ENCODE results near the gene NDUFV1.

NDUFV1 gene

GRCh38 chr11:67607507-67607906 is 771 bp downstream of the NDUFV1 start:
- TF ChIP-seq, protein P1, sequence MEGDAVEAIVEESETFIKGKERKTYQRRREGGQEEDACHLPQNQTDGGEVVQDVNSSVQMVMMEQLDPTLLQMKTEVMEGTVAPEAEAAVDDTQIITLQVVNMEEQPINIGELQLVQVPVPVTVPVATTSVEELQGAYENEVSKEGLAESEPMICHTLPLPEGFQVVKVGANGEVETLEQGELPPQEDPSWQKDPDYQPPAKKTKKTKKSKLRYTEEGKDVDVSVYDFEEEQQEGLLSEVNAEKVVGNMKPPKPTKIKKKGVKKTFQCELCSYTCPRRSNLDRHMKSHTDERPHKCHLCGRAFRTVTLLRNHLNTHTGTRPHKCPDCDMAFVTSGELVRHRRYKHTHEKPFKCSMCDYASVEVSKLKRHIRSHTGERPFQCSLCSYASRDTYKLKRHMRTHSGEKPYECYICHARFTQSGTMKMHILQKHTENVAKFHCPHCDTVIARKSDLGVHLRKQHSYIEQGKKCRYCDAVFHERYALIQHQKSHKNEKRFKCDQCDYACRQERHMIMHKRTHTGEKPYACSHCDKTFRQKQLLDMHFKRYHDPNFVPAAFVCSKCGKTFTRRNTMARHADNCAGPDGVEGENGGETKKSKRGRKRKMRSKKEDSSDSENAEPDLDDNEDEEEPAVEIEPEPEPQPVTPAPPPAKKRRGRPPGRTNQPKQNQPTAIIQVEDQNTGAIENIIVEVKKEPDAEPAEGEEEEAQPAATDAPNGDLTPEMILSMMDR (IDR thresholded peaks at IDR 0.05; ENCODE audit: borderline replicate concordance, extremely low read depth, low read length, poor library complexity, severe bottlenecking), result no peak
- no peak for TF ChIP-seq EZH2 (IDR thresholded peaks at IDR 0.05; ENCODE audit: borderline replicate concordance, low read depth, low read length, severe bottlenecking)
- H2AFZ ChIP-seq (ENCODE audit: low read depth, low read length), result peak overlapping the region; percentile 93; the same call in 1 of the 2 replicates
- ATAC-seq (ENCODE audit: insufficient read depth, low read depth) (no peak), DNase-seq (no peak)
- peaks cover 35% of the 10 kb centered on the region for H3K4me1 ChIP-seq (ENCODE audit: insufficient read depth, low read length)
- peak overlapping the region; percentile 67 for H3K27ac ChIP-seq (ENCODE audit: low read length)
- no peaks in the 10 kb centered on the region for H3K9me3 ChIP-seq (ENCODE audit: insufficient read depth, low read length, severe bottlenecking)
- peak overlapping the region; percentile 89 for H3K9ac ChIP-seq (ENCODE audit: low read depth, low read length)
- H3K4me3 ChIP-seq (ENCODE audit: low read depth in 1 of 2, low read length in 2 of 2), result peak overlapping the region; percentile 52 to 94; a peak in 3 of 4 replicates
- H3K27me3 ChIP-seq (ENCODE audit: insufficient read depth, low read length, poor library complexity), result no peaks in the 10 kb centered on the region
- H3K36me3 ChIP-seq (ENCODE audit: insufficient read depth, low read length), result peaks cover 45% of the 10 kb centered on the region
- peaks cover 21% of the 10 kb centered on the region for H3K79me2 ChIP-seq (ENCODE audit: insufficient read depth, low read length)
- peak overlapping the region; percentile 98 for H3K4me2 ChIP-seq (ENCODE audit: insufficient read depth, low read length)
- peaks cover 4% of the 10 kb centered on the region; the same call in 1 of the 2 replicates for H4K20me1 ChIP-seq (ENCODE audit: insufficient read depth, low read length)

GRCh38 chr11:67608486-67608885 is 1.8 kb downstream of the NDUFV1 start:
- Histone ChIP-seq H3K27ac (ENCODE audit: low read length) (no peak overlapping the region), H3K4me1 (ENCODE audit: insufficient read depth, low read length) (peaks cover 43% of the 10 kb centered on the region), H4K20me1 (ENCODE audit: insufficient read depth, low read length) (peaks cover 4% of the 10 kb centered on the region; the same call in 1 of the 2 replicates), H3K9me3 (ENCODE audit: insufficient read depth, low read length, severe bottlenecking) (no peaks in the 10 kb centered on the region), H3K36me3 (ENCODE audit: insufficient read depth, low read length) (peaks cover 55% of the 10 kb centered on the region), H3K9ac (ENCODE audit: low read depth, low read length) (no peak overlapping the region; the same call in 1 of the 2 replicates), H3K79me2 (ENCODE audit: insufficient read depth, low read length) (peaks cover 21% of the 10 kb centered on the region), H3K27me3 (ENCODE audit: insufficient read depth, low read length, poor library complexity) (no peaks in the 10 kb centered on the region), H2AFZ (ENCODE audit: low read depth, low read length) (no peak overlapping the region), H3K4me2 (ENCODE audit: insufficient read depth, low read length) (peak overlapping the region; percentile 98; the same call in 1 of the 2 replicates), H3K4me3 (ENCODE audit: low read depth in 1 of 2, low read length in 2 of 2) (0 out of 4 replicates have a peak overlapping the region, but pooled peaks of 1 of the 2 experiments have one; percentile 94)
- DNase-seq (no peak), ATAC-seq (ENCODE audit: insufficient read depth, low read depth) (no peak)
- TF ChIP-seq, protein P1 (IDR thresholded peaks at IDR 0.05; ENCODE audit: borderline replicate concordance, extremely low read depth, low read length, poor library complexity, severe bottlenecking), result no peak
- TF ChIP-seq EZH2 (IDR thresholded peaks at IDR 0.05; ENCODE audit: borderline replicate concordance, low read depth, low read length, severe bottlenecking), result no peak

DNA sequence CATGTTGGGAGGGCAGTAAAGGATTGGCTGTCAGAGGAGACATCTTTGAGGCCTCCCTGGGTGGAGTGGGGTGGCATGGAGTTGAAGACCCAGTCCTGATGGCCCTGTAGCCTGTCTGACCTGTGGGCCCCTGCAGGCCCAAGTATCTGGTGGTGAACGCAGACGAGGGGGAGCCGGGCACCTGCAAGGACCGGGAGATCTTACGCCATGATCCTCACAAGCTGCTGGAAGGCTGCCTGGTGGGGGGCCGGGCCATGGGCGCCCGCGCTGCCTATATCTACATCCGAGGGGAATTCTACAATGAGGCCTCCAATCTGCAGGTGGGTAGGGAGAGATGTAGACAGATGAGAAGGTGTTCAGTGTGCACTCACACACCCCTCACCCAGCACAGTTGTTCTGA is 2.6 kb downstream of the NDUFV1 start:
- H3K9me3 ChIP-seq (ENCODE audit: insufficient read depth, low read length, severe bottlenecking), result no peaks in the 10 kb centered on the region
- no peak overlapping the region for H3K4me2 ChIP-seq (ENCODE audit: insufficient read depth, low read length)
- no peak overlapping the region for H3K27ac ChIP-seq (ENCODE audit: low read length)
- no peak overlapping the region for H2AFZ ChIP-seq (ENCODE audit: low read depth, low read length)
- no peak overlapping the region for H3K9ac ChIP-seq (ENCODE audit: low read depth, low read length)
- TF ChIP-seq, protein P1 (IDR thresholded peaks at IDR 0.05; ENCODE audit: borderline replicate concordance, extremely low read depth, low read length, poor library complexity, severe bottlenecking), result no peak
- no peak for TF ChIP-seq EZH2 (IDR thresholded peaks at IDR 0.05; ENCODE audit: borderline replicate concordance, low read depth, low read length, severe bottlenecking)
- H3K27me3 ChIP-seq (ENCODE audit: insufficient read depth, low read length, poor library complexity), result no peaks in the 10 kb centered on the region
- DNase-seq, result no peak
- H3K36me3 ChIP-seq (ENCODE audit: insufficient read depth, low read length), result peaks cover 58% of the 10 kb centered on the region
- H3K4me1 ChIP-seq (ENCODE audit: insufficient read depth, low read length), result peaks cover 51% of the 10 kb centered on the region
- H3K79me2 ChIP-seq (ENCODE audit: insufficient read depth, low read length), result peaks cover 21% of the 10 kb centered on the region
- ATAC-seq (ENCODE audit: insufficient read depth, low read depth), result no peak
- no peak overlapping the region for H3K4me3 ChIP-seq (ENCODE audit: low read depth in 1 of 2, low read length in 2 of 2)
- peaks cover 4% of the 10 kb centered on the region; the same call in 1 of the 2 replicates for H4K20me1 ChIP-seq (ENCODE audit: insufficient read depth, low read length)

Data from DND-41 (cell line).